Adipose tissue (tissue), 3 donors: ENCODE data around the gene CALM1. TPM values are rescaled to one million over a fixed set of nuclear protein-coding genes. Genes with fewer than 3 reads are reported as not detected.

ENCODE experiments used
- H3K27ac ChIP-seq: one replicate; pipeline ENCODE4 v1.5.1; 2013; ENCODE audit warnings: low read depth, low read length
- WGBS, 3 donors: extraction: QIAGEN DNeasy Blood & Tissue Kit; methylation state at CpG; one replicate each; pipeline ENCODE4 v1.1.7; 2013; 5-methylcytosine and 5-hydroxymethylcytosine counted together
- polyA plus RNA-seq, 3 donors: library from polyadenylated mRNA; stranded (reverse); fragments of 200-250 nt; gene quantifications; one replicate each; pipeline ENCODE4 v1.2.3, GENCODE V29; 2013
- donor health status: healthy with polysubstance abuse.
- donor health status: Bipolar disorder and iron deficiency.
- donor health status: healthy.

Gene CALM1
- 100 to 1,000 TPM; 170 to 442 (median 252) TPM for polyA plus RNA-seq

DNA sequence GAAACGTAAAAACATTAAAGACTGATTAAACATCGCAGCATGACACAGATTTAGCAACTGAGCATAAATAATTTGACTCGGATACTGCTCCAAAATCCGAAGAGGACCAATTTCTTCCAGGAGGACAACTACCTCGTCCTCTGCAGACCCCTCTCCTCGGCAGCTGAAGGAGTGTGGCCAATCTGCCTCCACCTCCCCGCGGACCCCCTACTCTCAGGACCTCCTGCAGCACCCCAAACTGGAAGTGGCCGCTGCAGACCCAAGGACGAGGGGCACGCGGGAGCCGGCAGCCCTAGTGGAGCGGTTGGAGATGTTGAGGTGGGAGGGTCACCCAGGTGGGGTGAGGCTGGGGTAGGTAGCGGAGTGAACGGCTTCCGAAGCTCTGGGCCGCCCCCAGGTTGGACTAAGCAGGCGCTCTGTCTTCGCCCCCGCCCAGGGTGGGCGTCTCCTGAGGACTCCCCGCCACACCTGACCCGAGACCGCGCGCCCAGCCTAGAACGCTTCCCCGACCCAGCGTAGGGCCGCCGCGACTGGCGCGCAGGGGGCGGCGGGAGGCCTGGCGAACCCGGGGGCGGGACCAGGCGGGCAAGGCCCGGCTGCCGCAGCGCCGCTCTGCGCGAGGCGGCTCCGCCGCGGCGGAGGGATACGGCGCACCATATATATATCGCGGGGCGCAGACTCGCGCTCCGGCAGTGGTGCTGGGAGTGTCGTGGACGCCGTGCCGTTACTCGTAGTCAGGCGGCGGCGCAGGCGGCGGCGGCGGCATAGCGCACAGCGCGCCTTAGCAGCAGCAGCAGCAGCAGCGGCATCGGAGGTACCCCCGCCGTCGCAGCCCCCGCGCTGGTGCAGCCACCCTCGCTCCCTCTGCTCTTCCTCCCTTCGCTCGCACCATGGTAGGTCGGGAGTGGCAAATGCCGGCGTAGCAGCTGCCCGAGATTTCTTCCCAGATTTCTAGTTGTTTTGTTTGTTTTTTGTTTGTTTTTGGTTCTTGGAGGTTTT, at the start of gene CALM1:
Gene CALM1, plus strand, starts transcription at position 689 of the 999 bp plus-strand sequence. Its CDS starts 202 bp downstream, at position 891.
- H3K27ac ChIP-seq, result peak within 1 kb of the TSS; percentile 56
- 1% methylated on average over 80 to 89 of the region's 89 CpGs for WGBS, 3 donors

DNA sequence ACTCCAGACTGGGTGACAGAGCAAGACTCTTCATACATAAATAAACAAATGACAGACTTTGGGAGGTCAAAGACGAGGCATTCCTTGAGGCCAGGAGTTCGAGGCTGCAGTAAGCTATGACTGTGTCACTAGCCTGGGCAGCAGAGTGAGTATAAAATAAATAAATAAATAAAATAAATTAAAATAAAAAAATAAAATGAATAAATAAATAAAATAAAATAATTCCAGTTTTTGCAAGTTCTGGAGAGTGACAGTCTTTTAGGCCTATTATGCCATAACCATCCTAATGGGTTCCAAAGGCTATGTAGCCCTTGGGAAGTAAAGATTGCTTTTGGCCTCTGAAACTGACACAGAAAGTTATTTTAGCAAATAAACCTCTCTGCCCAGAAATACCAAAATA, 48.6 kb upstream of the CALM1 start:
- H3K27ac ChIP-seq, result no peak overlapping the region
- 94 to 95% (median 94%) methylated on average over 2 of the region's 2 CpGs for WGBS, 3 donors

DNA sequence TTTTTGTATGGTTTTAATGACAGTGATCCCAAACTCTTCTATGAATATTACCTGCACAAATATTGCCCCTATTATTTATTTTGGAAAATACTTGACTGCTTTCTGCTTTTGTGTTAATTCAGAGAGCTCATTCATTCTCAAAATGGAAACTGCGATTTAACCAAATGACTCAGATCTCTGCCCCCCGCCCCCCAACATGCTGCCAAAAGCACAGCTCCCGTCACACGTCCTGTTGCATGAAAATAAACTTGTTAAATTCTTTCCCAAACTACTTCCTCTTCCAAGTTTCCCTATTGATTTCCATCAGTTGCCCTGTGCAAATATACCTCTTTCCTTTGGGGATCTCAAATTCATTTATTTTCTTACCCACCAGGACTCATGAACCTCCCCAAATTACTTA, 47.1 kb upstream of the CALM1 start:
- no peak overlapping the region for H3K27ac ChIP-seq
- 31 to 47% (median 37%) methylated on average over 4 of the region's 4 CpGs for WGBS, 3 donors

DNA sequence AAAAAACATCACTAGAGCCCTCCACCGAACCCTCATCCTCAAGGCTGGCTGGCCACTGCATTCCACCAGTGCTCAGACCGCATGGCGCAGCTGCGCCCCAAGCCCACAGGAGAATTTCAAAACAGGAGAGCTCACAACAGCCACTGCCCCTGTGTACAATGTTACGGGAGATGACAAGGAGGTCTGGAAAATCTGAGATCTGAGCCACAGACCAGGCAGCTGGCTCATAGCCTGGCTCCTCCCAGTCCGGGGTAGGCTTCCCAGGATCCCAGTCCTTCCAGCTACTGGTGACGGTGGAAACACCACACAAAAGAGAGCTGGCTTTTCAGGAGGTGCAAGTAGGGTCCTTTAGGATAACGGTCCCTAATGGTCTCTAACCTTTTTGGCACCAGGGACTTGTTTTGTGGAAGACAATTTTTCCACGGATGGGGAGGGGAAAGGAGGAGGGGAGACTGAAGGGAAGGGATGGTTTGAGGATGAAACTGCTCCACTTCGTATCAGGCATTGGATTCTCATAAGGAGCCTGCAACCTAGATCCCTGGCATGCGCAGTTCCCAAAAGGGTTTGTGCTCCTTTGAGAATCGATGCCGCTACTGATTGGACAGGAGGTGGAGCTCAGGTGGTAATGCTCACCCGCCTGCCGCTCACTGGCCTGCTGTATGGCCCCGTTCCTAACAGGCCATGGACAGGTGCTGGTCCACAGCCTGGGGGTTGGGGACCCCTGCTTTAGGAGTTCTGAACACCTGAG, 42.1 kb upstream of the CALM1 start:
- 74 to 82% (median 78%) methylated on average over 16 of the region's 16 CpGs for WGBS, 3 donors
- no peak overlapping the region for H3K27ac ChIP-seq

DNA sequence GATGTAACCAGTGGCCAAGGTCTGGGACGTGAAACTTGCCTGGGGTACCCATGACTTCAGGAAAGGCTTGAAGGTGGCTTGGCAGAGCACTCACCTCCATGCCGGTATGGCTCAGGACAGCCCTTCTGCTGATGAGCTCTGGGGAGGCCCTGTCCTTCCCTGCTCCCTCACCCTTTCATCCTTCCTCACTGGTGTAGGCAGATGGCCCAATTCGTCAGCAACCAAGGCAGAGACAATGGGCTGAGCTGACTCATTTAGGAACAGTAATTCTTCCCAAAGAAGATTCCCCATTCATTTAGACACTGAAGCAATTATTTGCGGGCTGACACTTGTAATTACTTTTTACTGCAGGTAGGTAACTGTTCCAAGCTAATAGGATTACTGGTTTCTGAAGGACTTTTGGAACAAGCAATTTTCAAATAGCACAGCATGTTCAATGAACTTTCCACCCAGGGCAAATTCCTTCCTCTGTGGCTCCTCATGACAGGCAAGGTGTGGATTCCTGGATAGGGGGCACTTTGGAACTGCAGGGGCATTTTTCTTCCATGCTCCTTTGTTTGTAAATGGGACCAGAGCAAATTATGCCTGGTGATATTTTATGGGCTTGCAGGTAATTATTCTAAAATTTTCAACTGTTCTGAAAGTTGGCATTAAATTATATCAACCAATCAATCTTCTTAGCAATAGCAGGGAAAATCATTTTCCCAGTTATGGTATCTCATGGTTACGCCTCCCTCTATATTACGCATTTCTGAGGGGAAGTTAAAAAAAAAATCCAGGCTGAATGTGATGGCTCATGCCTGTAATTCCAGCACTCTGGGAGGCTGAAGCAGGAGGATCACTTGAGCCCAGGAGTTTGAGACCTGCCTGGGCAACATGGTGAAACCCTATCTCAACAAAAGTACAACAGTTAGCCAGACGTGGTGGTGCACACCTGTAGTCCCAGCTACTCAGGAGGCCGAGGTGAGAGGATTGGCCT, 41.0 kb upstream of the CALM1 start:
- 79 to 83% (median 82%) methylated on average over 8 of the region's 8 CpGs for WGBS, 3 donors
- no peak overlapping the region for H3K27ac ChIP-seq

DNA sequence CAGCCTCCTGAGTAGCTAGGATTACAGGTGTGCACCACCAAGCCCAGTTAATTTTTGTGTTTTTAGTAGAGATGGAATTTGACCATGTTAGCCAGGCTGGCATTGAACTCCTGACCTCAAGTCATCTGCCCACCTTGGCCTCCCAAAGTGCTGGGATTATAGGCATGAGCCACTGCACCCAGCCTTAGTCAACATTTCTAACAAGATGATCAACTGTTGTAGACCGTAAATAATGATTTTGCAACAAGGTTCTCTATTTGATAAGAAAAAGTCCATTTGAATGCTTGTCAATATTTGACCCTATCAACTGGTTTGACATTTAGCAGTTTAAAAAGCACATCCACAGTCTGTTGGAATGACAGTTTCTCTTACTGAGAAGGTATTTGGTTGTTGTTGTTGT, 39.9 kb upstream of the CALM1 start:
- H3K27ac ChIP-seq, result no peak overlapping the region
- WGBS, 3 donors, result 59 to 96% (median 92%) methylated on average over 1 of the region's 1 CpG

DNA sequence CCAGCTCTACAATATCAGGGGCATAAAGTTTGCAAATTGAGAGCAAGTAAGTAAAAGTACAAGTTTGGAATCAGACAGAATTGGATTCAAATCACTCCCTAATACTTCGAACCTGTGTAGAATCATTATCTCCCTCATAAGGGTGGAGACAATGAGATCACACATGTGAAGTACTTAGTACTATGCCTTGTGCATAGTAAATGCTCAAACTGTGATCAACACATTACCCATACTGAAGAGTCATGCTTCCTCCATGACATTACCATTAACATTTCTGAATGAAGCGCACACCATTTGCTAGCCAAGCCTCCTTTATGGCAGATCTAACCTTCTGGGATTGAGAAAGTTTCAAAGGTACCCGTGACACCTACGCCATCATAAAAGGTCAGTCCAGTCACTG, 38.5 kb upstream of the CALM1 start:
- WGBS, 3 donors, result 91 to 93% (median 91%) methylated on average over 4 of the region's 4 CpGs

DNA sequence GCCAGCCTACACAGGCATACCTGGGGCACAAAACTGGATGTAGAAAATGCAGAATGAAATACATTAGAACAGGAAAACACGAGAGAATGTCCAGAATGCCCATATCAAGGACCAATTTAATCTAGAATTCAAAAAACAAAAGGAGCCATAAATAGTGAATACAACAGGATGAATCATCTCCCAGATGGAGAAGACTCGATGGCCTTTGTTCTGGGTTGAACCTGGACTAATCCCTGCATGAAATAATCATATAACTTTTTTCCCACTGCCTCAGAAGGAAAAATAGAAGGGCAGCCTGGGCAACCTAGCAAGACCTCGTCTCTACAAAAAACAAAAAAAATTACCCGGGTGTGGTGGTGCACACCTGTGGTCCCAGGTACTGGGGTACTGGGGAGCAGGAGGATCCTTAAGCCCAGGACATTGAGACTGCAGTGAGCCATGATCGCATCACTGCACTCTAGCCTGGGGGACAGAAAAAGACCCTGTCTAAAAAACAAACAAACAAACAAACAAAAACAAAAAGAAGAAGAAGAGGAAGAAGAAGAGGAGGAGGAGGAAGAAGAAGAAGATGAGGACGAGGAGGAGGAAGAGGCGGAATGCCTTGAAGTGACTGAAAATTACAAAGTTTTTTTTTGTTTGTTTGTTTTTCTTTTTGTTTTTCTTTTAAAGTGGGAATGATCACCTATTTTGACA, 34.8 kb upstream of the CALM1 start:
- WGBS, 3 donors, result 82 to 87% (median 83%) methylated on average over 7 of the region's 7 CpGs
- H3K27ac ChIP-seq, result no peak overlapping the region

More for the DNA sequence above, 38.5 kb upstream of the CALM1 start:
- no peak overlapping the region for H3K27ac ChIP-seq

DNA sequence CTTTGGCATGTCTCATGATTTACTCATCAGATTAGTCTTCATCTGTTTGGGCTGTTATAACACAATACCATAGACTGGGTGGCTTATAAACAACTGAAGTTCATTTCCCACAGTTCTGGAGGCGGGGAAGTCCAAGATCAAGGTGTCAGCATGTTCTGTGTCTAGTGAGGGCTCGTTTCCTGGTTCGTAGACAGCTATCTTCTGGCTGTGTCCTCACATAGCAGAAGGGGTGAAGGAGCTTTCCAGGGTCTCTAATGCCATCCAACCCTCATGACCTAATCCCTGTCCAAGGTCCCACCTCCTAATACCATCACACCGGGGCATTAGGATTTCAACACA, 34.3 kb upstream of the CALM1 start:
- 86 to 95% (median 92%) methylated on average over 4 of the region's 4 CpGs for WGBS, 3 donors

DNA sequence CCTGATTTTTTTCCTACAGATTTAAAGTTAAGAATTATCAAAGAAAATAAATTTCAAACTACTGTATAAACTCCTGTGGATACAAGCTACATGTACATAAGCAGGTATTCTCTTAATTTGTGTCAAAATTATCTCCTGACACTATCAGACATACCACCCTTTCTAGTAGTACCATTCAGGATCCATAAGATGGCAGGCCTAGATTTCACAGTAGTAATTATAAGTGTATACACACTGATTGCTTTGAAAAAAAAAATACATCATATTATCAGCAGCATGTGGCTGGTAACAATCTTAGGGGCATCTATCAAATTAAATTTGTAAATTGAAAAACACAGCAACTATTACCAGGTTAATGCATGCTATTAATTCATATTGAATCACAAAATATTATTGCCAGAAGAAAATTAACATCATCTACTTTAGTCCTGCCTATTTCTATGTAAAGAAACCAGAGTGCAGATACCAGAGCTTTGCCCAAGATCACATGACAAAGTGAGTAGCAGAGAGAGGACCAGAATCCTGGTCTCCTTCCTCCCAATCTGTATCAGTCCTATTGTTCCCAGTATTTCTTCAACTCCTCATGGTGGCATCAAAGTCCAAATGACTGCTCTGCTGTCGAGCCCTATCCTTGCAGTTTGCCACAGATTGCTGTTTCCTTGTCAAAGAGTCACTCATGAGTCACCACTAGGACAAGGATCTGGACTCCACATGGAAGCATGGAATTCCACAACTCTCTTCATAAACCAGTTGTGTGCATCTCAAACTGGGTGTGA, 27.7 kb upstream of the CALM1 start:
- WGBS, 3 donors, result 62 to 81% (median 64%) methylated on average over 1 of the region's 1 CpG
- no peak overlapping the region for H3K27ac ChIP-seq

More for the DNA sequence above, 34.3 kb upstream of the CALM1 start:
- H3K27ac ChIP-seq, result no peak overlapping the region

DNA sequence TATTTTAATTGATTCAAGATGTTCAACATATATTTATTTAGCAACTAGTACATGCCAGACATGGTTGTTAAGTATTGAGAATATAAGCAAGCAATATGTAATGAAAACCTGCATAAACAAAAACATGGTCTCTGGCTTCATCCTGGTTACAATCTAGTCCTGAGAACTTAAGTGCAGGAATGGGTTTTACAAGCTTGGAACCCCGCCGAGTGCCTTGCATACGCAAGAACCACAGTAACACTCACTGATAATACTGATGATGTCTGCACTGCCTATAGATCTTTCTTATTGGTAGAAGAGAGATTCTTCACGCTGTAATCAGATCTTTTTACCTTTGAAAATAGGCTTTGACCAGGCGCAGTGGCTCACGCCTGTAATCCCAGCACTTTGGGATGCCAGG, 22.9 kb upstream of the CALM1 start:
- H3K27ac ChIP-seq, result no peak overlapping the region
- 65 to 94% (median 94%) methylated on average over 6 of the region's 6 CpGs for WGBS, 3 donors

DNA sequence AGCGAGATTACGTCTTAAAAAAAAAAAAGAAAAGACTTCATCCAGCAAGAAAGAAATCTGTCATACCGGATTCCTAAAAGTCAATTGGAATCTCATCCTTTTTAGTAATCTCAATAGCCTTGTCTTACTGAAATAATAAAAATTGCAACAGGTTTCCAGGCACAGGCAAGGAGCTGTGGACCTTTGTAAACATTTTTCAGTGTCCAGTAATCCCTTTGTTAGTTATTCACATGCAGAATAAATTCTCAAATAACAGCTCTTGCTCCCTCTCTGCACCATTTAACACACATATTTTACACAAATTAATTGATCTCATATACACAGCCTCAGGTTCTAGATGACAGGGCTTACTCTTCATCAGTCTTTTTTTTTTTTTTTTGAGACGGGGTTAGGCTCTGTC, 22.0 kb upstream of the CALM1 start:
- H3K27ac ChIP-seq, result no peak overlapping the region
- WGBS, 3 donors, result 87 to 94% (median 91%) methylated on average over 4 of the region's 4 CpGs

DNA sequence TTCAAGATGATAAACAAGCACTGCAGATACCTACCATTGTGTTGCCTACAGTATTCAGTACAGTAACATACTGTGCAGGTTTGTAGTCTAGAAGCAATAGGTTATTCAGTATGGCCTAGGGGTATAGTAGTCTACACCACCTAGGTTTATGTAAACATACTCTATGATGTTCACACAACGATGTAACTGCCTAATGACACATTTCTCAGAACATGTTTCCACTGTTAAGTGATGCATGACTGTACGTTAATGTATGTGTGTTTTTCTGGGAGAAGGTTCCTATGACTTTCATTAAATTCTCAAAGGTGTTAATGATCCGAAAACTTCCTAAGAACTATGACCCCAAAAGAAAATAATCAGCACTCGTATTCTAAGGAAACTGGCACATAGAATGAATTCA, 20.9 kb upstream of the CALM1 start:
- no peak overlapping the region for H3K27ac ChIP-seq
- WGBS, 3 donors, result 75 to 87% (median 86%) methylated on average over 4 of the region's 4 CpGs

DNA sequence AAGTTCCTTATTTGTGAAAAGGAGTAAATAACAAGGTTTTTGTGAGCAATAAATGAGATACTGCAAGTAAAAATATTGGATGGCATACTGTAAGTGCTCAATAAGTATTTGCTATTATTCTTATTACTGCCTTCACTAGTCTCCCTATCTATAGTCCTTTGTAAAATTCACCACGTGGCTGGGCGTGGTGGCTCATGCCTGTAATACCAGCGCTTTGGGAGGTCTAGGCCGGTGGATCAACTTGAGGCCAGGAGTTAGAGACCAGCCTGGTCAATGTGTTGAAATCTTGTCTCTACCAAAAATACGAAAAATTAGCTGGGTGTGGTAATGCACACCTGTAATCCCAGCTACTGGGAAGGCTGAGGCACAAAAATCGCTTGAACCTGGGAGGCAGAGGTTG, 18.6 kb upstream of the CALM1 start:
- no peak overlapping the region for H3K27ac ChIP-seq
- 90 to 92% (median 91%) methylated on average over 6 of the region's 6 CpGs for WGBS, 3 donors

DNA sequence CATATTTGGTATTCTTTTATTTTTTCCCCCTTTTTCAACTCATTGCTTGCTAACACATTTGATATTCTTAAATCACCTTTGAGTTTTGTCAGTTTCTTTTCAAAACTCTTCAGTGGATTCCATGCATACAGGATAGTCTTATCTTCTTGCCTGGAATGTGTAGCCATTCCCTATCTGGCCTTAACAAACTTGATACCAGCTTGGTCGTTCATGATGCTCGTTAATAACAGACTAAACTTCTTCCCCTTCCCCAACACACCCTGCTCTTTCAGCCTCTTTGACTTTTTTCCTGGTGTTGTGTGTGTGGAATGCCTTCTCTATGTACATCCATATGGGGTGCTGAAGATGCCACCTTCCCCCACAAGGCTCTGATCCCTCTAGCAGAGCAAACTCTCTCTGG, 17.7 kb upstream of the CALM1 start:
- 56 to 76% (median 75%) methylated on average over 2 of the region's 2 CpGs for WGBS, 3 donors
- H3K27ac ChIP-seq, result no peak overlapping the region

DNA sequence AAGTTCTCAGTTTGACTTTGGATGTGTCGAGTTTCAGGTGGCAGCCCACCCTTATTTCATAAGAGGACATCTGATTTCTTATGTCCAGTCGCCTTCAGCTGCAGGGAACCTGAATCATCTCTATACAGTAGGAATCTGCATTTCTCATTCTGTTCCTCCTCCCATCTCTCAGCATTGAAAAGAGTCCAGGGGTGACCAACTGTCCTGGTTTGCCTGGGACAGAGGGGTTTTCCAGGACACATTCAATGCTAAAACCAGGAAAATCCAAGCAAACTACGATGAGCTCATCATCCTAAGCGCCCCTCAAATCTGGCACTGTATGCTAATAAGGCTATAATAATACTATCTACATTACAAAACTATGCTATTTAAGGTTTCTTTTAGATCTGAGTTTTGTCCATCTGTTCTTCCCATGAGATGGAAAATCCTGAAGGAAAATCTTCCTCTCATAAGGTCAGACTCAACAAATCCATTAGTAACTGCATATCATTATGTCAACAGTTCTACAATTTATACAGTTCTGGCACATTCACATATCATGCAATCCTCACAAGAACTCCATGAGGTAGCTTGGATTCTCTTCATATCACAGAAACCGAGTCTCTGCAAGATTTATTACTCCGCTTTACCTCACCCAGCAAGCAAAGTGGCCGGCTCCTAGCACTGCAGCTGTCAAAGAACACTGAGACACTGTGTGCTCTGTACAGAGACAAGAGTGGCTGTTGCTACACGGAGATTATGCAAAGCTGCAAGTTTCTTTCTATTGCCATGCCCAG, 15.6 kb upstream of the CALM1 start:
- 55 to 74% (median 63%) methylated on average over 8 of the region's 8 CpGs for WGBS, 3 donors
- no peak overlapping the region for H3K27ac ChIP-seq
